HG03039 (cell line): ENCODE data around the gene ASB10.

Experiments used
- ATAC-seq: cut with Tn5 transposase; IDR thresholded peaks from one replicate; pipeline ENCODE4 v1.9.1; 2021; ENCODE audit warnings: mild to moderate bottlenecking, moderate library complexity; ENCODE audit not compliant: unreplicated experiment

ASB10 gene

DNA sequence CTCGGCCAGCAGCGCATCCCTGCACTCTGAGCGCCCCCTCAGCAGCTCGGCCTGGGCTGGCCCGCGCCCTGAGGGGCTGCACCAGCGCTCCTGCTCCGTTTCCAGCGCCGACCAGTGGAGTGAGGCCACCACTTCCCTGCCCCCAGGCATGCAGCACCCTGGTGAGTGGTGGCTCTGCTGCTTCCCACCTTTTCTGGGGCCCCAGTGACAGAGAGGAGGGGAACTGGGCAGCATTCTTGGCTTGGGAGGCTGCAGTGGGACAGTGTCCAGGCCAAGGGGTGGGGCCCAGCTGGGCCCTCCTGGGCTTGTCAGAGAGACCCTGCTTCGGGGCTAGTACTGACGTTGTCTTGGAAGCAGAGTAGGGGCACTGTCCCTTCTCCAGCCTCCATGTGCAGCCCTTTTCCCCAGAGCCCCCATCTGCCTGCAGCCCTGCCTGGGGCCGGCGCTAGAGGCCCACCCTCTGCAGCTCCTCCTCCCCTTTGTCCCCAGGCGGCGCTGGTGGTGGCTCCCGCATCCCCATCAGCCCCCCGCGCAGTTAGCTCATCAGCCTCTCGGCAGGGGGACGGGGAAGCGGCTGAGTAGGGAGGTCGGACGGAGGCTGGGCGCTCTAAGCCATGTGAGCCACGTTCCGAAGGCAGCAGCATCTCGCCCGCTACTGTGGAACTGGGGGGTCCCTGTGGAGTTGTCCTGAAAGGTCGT, 48.7 kb downstream of the ASB10 start:
- ATAC-seq = no peak

DNA sequence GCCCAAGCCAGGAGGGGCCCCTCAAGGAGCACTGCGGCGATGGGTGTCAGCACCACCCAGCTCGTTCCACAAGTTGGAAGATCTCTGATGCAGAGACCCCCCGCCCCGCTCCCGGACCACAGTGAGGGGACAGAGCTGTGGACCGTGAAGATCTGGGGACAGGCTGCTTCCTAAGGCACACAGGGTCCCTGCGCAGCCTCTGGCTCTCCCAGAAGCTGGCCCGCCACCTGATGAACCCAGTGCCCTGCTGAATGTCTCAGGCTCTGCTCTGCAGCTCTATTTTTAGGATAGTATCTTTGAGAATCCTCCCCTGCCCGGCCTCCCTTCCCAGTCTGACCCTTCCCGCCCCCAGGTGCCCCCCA, 49.3 kb downstream of the ASB10 start:
- no peak for ATAC-seq

DNA sequence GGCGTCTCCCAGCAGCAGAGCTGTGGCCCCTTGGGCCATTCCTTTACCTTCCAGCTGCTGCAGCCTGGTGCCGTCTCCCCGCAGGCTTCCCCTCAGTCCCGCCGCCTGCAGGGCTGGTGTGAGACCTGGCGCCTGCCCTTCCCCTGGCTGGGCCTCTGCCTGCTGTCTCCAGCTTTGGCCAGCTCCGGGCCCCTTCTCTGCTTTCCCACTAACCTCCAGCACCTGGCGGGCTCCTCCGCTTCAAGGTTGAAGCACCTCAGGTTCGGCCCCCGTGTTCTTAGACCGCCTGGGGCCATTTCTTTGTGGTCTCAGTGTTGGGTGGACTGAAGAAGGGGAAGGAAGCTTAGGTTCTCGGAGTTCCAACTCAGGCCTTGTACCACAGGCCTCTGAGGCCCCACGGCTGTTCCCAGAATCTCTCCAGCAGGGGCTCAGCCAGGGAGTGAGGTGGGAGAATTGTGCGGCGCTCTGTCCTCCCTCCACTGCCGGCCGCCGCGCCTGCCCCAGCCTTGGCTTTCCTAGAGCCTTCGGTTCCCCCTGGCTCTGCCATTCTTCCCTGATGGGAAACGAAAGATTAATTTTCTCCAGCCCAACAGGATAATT, 49.9 kb downstream of the ASB10 start:
- no peak for ATAC-seq

DNA sequence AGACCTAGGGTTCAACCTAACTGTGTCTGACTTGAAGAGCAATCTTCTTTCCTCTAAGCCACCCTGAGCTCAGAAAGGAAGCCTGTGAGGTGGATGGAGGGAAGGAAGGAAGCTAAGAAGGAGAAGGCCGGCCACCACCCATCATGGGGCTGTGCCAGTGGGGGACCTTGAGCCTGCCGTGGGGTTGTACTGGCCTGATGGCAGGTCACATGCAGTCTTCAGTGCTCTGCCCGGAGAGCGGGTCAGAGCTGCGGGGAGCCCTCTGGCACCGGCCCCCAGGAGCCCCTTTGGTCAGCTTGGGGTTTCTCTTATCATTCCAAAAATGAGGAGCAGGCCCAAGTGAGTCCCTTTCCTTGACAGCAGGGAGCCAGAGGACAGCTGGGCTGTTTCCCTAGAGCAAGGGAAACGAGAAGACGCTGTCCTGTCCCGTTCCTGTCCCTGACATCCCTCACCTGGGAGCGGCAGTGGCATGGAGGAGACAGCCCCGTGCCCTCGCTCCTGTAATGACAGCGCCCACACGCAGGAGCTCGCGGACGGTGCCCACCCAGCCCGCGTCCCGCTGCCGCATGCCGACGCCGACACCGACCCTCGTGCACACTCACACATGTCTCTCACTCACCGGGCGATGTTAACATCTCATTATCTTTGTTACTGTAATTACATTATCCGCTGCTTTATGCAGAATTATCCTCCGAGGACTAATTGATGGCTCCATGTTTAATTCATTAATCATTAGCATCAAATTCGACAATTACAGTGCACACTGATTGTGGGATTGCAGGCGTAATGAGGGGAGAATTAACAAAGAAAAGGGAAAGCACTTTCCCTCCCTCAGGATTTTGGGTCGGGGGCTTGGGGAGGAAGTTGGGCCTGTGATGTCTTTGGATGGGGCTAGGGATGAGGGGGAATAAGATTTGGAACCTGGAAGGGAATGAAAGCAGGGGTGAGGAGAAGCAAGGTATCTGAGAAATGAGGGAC, 50.9 kb downstream of the ASB10 start:
- no peak for ATAC-seq

DNA sequence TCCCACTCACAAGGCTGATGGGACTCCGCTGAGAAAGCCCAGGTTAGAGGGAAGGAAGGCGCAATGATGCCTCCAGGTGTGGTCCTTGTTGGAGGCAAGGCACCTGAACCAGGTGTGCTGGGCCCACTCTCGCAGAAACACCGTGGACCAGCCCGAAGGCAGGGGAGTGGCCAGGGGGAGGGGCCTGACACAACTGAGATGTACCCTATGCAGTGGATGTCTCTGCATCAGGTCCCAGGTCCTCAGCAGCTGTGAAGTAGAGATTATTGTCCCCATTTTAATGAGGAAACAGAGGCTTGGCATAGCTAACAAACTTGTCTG, 51.6 kb downstream of the ASB10 start:
- no peak for ATAC-seq

DNA sequence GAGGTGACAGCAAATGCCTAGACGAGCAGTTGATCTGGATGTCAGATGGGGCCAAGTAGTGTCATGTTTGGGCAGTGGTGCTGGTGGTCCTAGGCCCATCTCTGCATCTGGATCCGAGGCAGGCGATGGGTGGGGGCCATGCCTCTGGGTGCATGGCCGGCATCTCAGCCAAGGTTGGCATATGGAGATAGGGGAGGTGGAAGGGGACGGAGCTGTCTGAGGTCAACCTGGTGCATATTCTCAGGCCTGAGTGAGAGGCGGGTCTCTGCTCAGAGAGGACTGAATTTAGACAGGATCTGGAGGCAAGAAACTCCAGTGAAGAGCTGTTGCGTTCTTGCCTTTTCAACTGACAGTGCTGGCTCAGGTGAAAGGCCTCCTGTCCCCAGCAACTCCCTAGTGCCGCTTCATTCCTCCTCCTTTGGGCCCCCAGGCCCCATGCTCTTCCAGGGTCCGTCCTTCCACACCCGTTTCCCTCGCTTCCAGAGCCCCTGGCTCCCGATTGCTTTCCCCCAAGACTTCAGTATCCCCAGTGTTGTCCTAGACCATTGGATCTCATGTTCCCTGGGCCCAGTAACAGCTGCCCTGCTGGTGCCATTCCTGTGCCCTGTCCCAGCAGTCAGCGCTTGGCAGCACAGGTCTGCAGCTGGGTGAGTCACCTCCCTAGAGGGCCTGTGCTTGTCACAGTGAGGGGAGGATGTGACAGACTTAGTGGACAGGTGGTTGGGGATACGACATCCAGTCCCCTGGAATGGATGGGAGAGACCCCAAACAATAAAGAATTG, 52.1 kb downstream of the ASB10 start:
- no peak for ATAC-seq

DNA sequence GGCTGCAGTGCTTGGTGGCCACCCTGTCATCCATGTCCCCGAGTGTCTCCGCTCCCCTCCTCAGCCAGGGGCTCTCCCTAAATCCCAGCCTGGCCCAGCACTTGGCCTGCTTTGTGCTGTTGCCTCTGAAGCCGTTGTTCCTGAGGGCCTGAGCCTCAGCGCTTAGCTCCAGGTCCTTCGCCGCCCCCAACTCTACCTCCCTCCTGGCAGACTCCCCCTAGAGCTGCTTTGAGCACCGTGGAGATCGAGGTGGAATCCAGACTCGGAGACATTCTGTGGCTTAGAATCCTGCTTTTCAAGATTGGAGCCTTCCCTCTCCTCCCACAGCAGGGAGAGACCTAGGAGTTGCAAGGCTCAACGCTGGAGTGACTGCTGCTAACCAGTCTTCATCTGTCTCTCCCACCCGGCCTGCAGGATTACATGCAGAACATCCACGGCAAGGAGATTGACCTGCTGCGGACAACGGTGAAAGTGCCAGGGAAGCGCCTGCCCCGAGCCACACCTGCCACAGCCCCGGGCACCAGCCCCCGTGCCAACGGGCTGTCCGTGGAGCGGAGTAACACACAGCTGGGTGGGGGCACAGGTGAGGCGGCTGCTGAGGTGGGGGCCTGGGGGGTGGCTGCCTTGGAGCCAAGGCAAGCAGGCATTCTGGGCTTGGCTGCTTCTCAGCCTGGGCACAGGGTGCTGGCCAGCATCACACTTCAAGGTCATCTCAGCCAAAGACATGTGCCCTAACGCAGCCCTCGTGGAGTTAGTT, 52.9 kb downstream of the ASB10 start:
- ATAC-seq = no peak

DNA sequence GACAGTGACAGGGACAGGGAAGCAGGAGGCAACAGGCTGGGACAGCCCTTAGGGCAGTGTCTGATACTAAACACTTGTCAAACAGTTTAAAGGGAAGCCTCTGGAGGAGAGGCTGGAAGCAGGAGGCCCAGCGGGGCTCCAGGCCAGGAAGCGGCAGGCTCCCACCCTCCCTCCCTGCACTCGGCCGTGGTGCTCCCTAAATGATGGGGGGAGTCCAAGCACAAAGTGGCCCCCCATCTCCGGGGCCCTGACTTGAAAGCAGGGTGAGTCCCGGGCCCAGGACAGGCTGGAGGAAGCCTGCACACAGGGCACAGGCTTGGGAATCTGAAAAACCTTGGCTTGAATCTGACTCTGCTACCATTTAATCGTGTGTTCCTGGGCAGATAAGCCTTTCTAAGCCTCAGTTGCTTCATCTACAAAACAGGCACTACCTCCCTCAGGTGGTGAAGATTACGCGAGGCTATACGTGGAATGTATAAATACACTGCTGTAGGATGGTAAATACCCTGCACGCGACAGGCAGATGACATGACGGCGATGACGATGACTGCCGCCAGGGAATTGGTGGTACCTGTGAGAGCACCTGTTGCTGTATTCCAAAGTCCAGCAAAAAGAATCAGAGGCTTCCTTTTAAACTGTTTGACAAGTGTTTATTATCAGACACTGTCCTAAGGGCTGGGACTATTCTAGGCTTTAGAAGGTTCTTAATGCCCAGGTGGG, 53.6 kb downstream of the ASB10 start:
- no peak for ATAC-seq

DNA sequence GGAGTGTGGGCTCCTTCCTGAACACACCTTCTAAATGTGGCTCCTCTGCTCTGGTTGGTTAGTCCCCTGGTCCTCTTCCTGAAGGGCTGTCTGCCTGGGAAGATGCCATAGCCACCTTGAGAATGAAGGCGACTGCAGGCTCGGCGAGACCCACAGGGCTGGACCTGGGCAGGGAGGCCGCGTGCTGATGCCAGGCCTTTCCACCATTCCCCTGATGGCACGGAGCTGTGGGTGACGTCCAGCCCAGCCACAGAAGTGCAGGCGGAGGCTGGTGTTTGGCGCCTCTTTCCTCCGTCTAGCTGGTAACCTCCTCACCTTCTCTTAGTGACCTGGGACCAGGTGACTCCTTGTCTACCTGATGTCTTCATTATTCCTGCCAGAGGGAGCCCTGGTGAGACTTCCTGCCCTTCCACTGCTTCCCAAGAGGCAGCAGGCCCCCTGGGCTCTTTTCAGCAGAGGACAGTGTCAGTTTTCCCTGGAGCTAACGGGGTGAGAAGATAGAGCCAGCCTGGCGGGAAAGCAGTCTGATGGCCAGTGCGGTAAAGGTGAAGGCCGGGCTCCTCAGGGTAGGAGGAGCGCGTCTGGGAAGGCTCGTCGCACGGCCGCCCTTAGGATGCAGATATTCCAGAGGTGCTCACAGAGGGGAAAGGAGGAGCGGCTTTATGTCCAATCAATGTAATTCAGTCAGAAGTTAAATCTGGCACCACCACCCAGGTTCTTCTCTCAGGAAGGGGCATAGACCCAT, 54.4 kb downstream of the ASB10 start:
- ATAC-seq = no peak

DNA sequence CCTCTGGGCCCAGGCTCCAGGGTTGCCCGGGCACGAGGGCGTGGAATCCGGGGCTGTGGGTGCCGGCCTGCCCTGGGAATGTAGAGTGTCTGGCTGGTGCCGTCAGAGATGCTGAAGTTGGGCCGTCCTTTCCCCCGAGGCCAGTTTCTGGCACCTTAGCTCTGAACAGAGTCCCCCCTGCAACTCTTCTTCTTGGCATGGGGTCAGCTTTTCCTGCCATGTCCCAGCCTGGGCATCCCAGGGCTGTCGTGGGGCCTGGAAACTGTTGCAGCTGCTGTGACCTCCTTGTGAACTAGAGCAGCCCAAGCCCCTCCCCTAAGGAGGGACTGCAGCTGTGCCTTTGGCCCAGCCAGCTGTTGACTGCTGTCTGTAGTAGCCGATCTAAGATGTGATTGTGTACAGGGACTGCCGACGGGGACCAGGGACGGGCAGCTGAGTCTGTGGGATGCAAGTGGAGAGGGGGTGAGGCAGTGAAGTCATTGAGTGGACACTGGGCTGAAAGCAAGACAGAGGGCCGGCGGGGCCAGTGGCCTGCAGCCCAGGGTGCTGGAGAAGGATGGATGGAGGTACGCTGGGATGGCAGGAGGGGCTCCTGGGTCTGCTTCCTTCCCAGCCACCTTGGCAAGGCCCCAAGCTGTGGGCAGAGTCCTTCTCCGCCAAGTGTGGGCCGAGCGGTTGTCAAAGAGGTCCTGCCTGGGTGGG, 55.3 kb downstream of the ASB10 start:
- no peak for ATAC-seq

DNA sequence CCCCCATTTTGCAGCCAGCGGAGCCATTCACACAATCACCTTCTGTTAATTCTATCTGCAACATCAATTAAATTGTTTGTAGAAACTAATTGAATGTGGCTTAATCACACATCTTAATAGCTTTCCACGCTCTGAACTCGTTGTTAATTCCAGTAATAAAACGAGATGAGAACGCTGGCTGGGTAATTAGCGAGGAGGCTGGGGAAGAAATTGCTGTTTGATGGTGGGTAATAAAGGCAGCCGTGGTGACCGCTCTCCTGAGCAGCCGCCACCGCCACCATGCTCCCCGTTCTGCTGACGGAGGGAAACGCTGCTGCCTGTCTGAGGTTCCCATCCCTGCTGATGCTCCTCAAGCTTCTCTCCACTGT, 55.8 kb downstream of the ASB10 start:
- ATAC-seq = no peak

DNA sequence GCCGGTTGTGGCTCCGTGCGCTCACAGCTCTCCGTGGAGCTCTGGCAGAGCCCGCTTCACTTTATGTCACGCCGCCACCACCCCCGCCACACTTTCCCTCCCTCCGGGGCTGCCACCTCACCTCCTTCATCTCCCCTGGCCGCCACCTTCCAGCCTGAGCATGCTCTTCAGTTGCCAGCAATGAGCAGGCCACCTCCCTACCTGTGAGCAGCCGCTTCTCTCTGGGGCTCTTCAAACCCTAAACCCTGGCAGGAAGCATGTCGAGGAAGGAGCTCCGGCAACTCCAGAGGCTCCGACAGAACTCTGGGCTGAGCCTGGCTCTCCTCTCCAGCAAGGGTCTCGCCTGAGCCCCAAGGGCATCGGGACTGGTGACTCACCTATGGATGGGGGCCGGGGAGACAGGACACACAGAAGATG, 56.3 kb downstream of the ASB10 start:
- ATAC-seq = no peak

DNA sequence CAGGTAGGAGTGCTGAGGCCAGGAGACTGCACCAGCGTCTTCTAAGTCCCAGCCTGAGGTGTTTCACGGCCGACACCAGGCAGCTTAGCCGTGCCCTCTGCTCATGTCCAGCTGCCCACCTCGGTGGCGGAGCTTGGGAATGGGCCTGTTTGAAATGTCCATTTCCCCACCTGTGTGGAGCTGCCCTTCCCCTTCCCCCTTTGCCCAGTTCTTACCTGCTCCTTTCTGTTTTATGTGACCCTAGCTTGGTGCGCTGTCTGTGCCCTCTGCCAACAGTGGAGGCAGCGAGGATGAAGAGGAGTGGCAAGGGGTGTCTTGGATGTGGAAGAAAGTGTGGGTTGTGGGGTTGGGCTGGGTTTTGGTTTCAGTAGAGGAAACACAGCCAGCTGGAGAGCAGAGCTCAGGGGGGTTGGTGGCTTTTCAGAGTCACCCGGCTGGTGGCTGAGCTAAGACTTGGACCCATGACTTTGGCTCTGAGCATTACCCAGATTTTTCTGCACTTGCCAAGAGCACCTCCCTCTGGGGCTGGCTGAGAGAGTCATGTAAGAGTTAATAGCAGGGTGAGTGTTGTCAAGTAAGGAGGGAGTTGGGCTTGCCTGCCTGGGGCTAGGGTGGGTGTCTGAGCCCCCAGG, 57.0 kb downstream of the ASB10 start:
- ATAC-seq = no peak

DNA sequence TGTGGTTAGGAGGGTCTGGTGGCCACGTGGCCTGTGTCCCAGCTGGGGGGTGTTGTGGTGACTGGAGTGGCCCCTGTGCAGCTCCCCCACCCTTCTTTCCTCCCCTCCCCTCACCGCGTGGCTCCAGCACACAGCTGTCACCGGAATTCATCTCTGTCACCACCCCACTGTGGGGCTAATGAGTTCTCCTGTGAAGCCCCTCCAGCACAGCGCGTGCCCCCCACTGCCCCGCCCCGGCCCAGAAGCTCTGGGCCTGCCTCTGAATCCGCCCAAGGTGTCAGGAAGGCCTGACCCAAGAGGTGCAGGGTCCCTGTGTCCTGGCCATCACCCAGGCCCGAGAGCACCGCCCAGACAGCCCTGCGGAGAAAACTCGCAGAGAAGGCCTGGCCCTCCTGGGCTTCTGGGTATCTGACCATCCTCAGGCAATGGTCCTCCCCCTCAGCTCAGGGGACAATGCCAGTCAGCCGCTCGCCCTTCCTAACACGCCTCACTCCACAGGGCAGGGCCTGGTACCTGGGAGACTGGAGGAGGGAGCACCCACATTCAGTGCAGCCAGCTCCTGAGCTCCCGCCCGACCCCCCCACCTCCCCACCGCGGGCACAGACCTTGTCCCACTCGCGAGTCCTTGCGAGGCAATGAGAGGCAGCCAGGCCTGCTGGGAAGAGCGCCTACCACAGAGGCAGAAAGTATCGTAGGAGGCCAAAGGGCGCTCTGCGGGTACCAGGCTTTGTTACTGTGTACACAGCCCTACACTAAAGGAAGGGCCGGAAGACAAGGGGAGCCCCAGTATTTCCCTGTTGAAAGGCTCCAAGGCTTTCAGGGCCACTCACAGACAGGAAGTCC, 57.7 kb downstream of the ASB10 start:
- ATAC-seq = no peak

DNA sequence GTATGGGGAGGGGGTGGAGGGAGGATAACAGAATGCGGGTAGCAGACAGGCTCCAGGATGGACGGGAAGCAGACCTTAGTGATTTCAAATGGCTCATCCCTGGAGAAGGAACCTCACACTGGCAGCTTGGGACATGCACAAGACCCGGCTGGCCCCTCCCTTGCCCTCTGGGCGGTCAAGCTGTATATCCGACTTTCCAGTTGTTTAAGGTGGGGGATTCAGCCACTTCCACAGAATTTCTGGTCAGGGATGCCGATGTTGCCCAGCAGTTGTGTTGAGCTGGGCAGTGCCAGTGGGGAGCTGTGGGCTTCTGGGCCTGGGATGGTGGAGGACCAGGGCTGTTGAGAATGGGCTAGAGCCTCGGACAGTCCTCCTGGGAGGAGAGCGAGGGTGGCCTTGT, 58.3 kb downstream of the ASB10 start:
- no peak for ATAC-seq

DNA sequence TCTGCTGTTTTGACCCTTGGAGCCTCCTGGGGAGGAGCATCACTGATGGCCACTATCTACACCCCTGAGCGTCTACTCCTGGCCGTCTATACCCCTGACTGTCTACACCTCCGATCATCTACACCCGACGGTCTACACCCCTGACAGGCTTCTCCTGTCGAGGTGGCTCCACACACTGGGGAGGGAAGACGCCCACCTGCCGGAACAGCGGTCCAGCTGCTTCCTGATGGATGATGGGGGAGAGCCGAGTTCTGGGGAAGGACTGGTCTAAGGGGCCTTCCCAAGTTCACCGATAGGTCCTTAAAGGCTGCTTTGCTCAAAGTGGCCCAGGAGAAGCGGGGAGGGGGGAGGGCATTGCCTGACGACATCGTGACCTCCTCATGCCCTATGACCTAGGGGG, 58.9 kb downstream of the ASB10 start:
- ATAC-seq = no peak

DNA sequence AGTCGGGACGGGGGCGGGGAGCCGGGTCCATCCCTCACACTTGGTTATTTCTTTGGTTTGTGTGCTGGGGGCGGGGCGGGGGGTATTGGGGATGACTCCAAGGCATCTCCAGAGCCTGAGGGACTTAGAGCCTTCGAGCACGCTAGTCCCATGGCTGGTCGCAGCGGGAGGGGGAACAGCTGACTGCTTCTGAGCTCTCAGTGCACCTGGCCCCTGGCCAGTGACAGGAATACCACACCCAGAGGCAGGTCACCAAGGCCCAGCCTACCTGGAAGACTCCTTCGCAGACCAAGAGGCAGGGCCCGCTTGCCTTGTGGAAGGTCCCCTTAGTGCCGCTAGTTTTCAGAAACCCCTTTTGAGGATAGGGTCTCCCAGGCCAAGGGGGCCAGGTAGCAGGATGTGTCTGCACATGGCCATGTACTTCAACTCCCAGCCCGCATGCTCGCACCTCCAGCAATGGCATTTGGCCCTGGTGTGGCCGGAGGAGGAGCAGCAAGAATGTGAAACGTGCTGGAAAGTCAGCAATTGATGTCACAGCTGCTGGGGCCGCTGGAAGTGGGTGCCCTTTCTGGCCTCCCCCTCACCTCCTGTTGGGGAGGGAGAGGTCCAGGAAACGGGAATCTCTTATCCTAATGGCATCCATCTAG, 60.4 kb downstream of the ASB10 start:
- ATAC-seq = no peak
